ENCODE measurements around the gene ABCE1. TPM values are rescaled to one million over a fixed set of nuclear protein-coding genes. Genes with fewer than 3 reads are reported as not detected.
"Not testable (repeated sequence)": the region's sequence is repeated elsewhere in the genome, so short reads cannot be mapped to it uniquely, and the experiment has no call there.

Gene ABCE1
- polyA plus RNA-seq, 4 donors: 60.4 to 80.6 (median 68.8) TPM

- no peak for DNase-seq (ENCODE audit: low read depth in 4 of 4, low spot score in 2 of 4)
Observed at GRCh38 chr4:145101091-145101490, 3.0 kb downstream of the ABCE1 start.

GRCh38 chr4:145102619-145103018, 4.5 kb downstream of the ABCE1 start:
- no peak for DNase-seq (ENCODE audit: low read depth in 4 of 4, low spot score in 2 of 4)

- DNase-seq (ENCODE audit: low read depth in 4 of 4, low spot score in 2 of 4): no peak
Observed at GRCh38 chr4:145103496-145103895, 5.4 kb downstream of the ABCE1 start.

- DNase-seq (ENCODE audit: low read depth in 4 of 4, low spot score in 2 of 4): no peak
Observed at GRCh38 chr4:145107126-145107525, 9.0 kb downstream of the ABCE1 start.

GRCh38 chr4:145108128-145108527, 10.0 kb downstream of the ABCE1 start:
- DNase-seq (ENCODE audit: low read depth in 4 of 4, low spot score in 2 of 4): no peak

- DNase-seq (ENCODE audit: low read depth in 4 of 4, low spot score in 2 of 4): no peak
Observed at GRCh38 chr4:145125396-145125795, 27.3 kb downstream of the ABCE1 start.

- DNase-seq (ENCODE audit: low read depth in 4 of 4, low spot score in 2 of 4): no peak
Observed at GRCh38 chr4:145130130-145130529, 32.0 kb downstream of the ABCE1 start.

- DNase-seq (ENCODE audit: low read depth in 4 of 4, low spot score in 2 of 4): no peak
Observed at GRCh38 chr4:145130788-145131399, 32.8 kb downstream of the ABCE1 start.

GRCh38 chr4:145131848-145132247, 33.7 kb downstream of the ABCE1 start:
- no peak for DNase-seq (ENCODE audit: low read depth in 4 of 4, low spot score in 2 of 4)

GRCh38 chr4:145132511-145133098, 34.5 kb downstream of the ABCE1 start:
- DNase-seq (ENCODE audit: low read depth in 4 of 4, low spot score in 2 of 4): no peak

- not testable (repeated sequence) for DNase-seq (ENCODE audit: low read depth in 4 of 4, low spot score in 2 of 4)
Observed at GRCh38 chr4:145136219-145136618, 38.1 kb downstream of the ABCE1 start.

GRCh38 chr4:145148980-145149379, 50.9 kb downstream of the ABCE1 start:
- DNase-seq (ENCODE audit: low read depth in 4 of 4, low spot score in 2 of 4): no peak

GRCh38 chr4:145153181-145153903, 55.2 kb downstream of the ABCE1 start:
- no peak for DNase-seq (ENCODE audit: low read depth in 4 of 4, low spot score in 2 of 4)

GRCh38 chr4:145153904-145154298, 55.8 kb downstream of the ABCE1 start:
- DNase-seq (ENCODE audit: low read depth in 4 of 4, low spot score in 2 of 4): no peak

- DNase-seq (ENCODE audit: low read depth in 4 of 4, low spot score in 2 of 4): no peak
Observed at GRCh38 chr4:145154573-145154972, 56.5 kb downstream of the ABCE1 start.

GRCh38 chr4:145155268-145155870, 57.3 kb downstream of the ABCE1 start:
- DNase-seq (ENCODE audit: low read depth in 4 of 4, low spot score in 2 of 4): no peak

GRCh38 chr4:145156986-145157385, 58.9 kb downstream of the ABCE1 start:
- DNase-seq (ENCODE audit: low read depth in 4 of 4, low spot score in 2 of 4): no peak

GRCh38 chr4:145161549-145161948, 63.4 kb downstream of the ABCE1 start:
- no peak for DNase-seq (ENCODE audit: low read depth in 4 of 4, low spot score in 2 of 4)

GRCh38 chr4:145167887-145168286, 69.8 kb downstream of the ABCE1 start:
- DNase-seq (ENCODE audit: low read depth in 4 of 4, low spot score in 2 of 4): no peak

- DNase-seq (ENCODE audit: low read depth in 4 of 4, low spot score in 2 of 4): no peak
Observed at GRCh38 chr4:145168581-145169187, 70.6 kb downstream of the ABCE1 start.

- DNase-seq (ENCODE audit: low read depth in 4 of 4, low spot score in 2 of 4): no peak
Observed at GRCh38 chr4:145170223-145170622, 72.1 kb downstream of the ABCE1 start.
